Measurements from ENCODE around the gene ACADSB. TPM values are rescaled to one million over a fixed set of nuclear protein-coding genes. Genes with fewer than 3 reads are reported as not detected.

Gene ACADSB
- total RNA-seq, 1 donor from 2014 or later, result 15.0 TPM

DNA sequence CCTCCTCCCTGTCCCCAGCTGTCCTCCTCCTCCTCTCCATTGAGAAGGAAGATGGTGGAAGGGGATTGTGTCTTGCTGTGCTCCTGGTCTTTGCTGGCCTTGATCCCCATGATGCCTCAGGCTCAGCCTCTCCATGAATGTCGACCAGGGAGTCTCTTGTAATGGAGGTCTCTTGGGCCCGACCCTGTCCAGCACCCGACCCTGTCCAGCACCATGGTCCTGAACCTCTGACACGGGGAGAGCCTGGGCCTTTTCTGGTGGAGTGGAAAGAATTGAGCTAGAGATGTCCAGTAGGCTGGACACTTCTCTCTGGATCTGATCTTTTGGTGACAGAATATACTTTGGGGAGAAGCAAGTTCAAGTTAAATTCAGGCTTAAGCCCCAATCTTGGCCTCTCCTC lies 84.7 kb downstream of the ACADSB start:
- Histone ChIP-seq H3K4me2 (no peak overlapping the region), H3K79me2 (ENCODE audit: low read depth) (no peaks in the 10 kb centered on the region), H3K9me3 (ENCODE audit: low read depth) (no peaks in the 10 kb centered on the region), H3K27me3 (no peaks in the 10 kb centered on the region), H3K36me3 (no peaks in the 10 kb centered on the region), H3F3A (ENCODE audit: low read depth) (no peaks in the 10 kb centered on the region), H3K4me3 (no peak overlapping the region), H3K4me1 (no peaks in the 10 kb centered on the region), H2AFZ (replicated peaks) (no peak overlapping the region), H3K9ac (no peak overlapping the region), H3K27ac (no peak overlapping the region), H4K20me1 (ENCODE audit: low read depth) (no peaks in the 10 kb centered on the region)
- H3K9me3 Mint-ChIP-seq, result no peaks in the 10 kb centered on the region
- peaks cover 4% of the 10 kb centered on the region for H3K27me3 Mint-ChIP-seq (ENCODE audit: insufficient read depth, low read depth)
- no peaks in the 10 kb centered on the region for H3K4me1 Mint-ChIP-seq
- H3K4me3 Mint-ChIP-seq, result no peak overlapping the region
- no peak for TF ChIP-seq EZH2 (IDR thresholded peaks at IDR 0.05)
- TF ChIP-seq, protein P1, sequence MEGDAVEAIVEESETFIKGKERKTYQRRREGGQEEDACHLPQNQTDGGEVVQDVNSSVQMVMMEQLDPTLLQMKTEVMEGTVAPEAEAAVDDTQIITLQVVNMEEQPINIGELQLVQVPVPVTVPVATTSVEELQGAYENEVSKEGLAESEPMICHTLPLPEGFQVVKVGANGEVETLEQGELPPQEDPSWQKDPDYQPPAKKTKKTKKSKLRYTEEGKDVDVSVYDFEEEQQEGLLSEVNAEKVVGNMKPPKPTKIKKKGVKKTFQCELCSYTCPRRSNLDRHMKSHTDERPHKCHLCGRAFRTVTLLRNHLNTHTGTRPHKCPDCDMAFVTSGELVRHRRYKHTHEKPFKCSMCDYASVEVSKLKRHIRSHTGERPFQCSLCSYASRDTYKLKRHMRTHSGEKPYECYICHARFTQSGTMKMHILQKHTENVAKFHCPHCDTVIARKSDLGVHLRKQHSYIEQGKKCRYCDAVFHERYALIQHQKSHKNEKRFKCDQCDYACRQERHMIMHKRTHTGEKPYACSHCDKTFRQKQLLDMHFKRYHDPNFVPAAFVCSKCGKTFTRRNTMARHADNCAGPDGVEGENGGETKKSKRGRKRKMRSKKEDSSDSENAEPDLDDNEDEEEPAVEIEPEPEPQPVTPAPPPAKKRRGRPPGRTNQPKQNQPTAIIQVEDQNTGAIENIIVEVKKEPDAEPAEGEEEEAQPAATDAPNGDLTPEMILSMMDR (IDR thresholded peaks at IDR 0.05), result no peak
- TF ChIP-seq EZH2phosphoT487 (IDR thresholded peaks at IDR 0.05), result no peak
- no peaks in the 10 kb centered on the region for H3K36me3 Mint-ChIP-seq
- H3K27ac Mint-ChIP-seq, result no peak overlapping the region
- peak; percentile 21 for DNase-seq (ENCODE audit: low spot score)

DNA sequence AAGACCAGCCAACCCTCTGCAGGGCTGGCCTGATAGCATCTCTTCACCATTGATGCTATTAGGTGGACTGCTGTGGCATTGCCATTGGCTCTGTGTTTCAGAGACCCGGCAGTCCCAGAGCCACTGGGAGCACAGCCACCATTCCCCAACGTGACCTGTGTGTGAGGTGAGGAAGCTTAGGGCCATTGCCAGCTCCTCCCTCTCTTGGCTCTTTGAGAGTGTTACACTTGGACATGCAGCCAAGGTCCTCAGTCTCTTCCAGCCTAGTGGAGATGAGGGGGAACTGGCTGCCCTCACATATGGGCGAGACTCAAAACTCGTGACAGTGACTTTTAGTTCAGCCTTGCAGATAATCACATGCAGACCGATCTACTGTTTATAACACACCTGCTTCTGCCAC lies 87.6 kb downstream of the ACADSB start:
- Histone ChIP-seq H3F3A (ENCODE audit: low read depth) (no peaks in the 10 kb centered on the region), H3K9me3 (ENCODE audit: low read depth) (no peaks in the 10 kb centered on the region), H3K4me1 (no peaks in the 10 kb centered on the region), H3K4me3 (no peak overlapping the region), H3K9ac (no peak overlapping the region), H3K27me3 (no peaks in the 10 kb centered on the region), H4K20me1 (ENCODE audit: low read depth) (no peaks in the 10 kb centered on the region), H3K36me3 (no peaks in the 10 kb centered on the region), H3K27ac (no peak overlapping the region), H3K79me2 (ENCODE audit: low read depth) (no peaks in the 10 kb centered on the region), H2AFZ (replicated peaks) (no peak overlapping the region), H3K4me2 (no peak overlapping the region)
- no peak overlapping the region for H3K27ac Mint-ChIP-seq
- no peak overlapping the region for H3K4me3 Mint-ChIP-seq
- H3K9me3 Mint-ChIP-seq, result no peaks in the 10 kb centered on the region
- TF ChIP-seq, protein P1 (IDR thresholded peaks at IDR 0.05), result no peak
- no peak for TF ChIP-seq EZH2phosphoT487 (IDR thresholded peaks at IDR 0.05)
- TF ChIP-seq EZH2 (IDR thresholded peaks at IDR 0.05), result no peak
- no peaks in the 10 kb centered on the region for H3K36me3 Mint-ChIP-seq
- H3K4me1 Mint-ChIP-seq, result no peaks in the 10 kb centered on the region
- H3K27me3 Mint-ChIP-seq (ENCODE audit: insufficient read depth, low read depth), result peaks cover 8% of the 10 kb centered on the region
- no peak for DNase-seq (ENCODE audit: low spot score)

DNA sequence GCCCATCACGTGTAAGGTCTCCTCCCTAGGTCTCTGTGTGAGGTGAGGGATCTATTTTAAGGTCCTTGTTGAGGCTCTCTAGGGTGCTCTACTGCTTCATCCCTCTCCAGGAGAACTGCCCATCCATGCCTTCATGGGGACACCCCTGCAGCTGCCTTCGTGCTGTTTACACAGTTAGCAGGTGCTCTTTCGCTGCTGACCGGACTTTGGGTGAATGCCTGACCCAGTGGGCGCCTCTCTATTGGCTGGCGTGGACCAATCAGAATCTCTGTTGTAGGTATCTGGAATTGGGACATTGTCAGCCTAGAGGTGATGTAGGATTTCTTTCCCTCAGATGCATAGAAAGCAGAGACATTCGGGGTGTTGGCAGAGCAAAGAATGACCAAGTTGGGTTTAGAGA lies 88.2 kb downstream of the ACADSB start:
- DNase-seq (ENCODE audit: low spot score), result no peak
- Mint-ChIP-seq H3K36me3 (no peaks in the 10 kb centered on the region), H3K4me1 (no peaks in the 10 kb centered on the region), H3K9me3 (no peaks in the 10 kb centered on the region), H3K27ac (no peak overlapping the region), H3K4me3 (no peak overlapping the region), H3K27me3 (ENCODE audit: insufficient read depth, low read depth) (peaks cover 8% of the 10 kb centered on the region)
- H3K4me1 ChIP-seq, result no peaks in the 10 kb centered on the region
- no peaks in the 10 kb centered on the region for H3K36me3 ChIP-seq
- no peaks in the 10 kb centered on the region for H3F3A ChIP-seq (ENCODE audit: low read depth)
- H3K4me3 ChIP-seq, result no peak overlapping the region
- H3K4me2 ChIP-seq, result no peak overlapping the region
- no peaks in the 10 kb centered on the region for H3K27me3 ChIP-seq
- no peaks in the 10 kb centered on the region for H3K79me2 ChIP-seq (ENCODE audit: low read depth)
- H2AFZ ChIP-seq (replicated peaks), result no peak overlapping the region
- TF ChIP-seq EZH2phosphoT487 (IDR thresholded peaks at IDR 0.05) (no peak), EZH2 (IDR thresholded peaks at IDR 0.05) (no peak)
- TF ChIP-seq, protein P1 (IDR thresholded peaks at IDR 0.05), result no peak
- H3K9me3 ChIP-seq (ENCODE audit: low read depth), result no peaks in the 10 kb centered on the region
- no peak overlapping the region for H3K9ac ChIP-seq
- H3K27ac ChIP-seq, result no peak overlapping the region
- no peaks in the 10 kb centered on the region for H4K20me1 ChIP-seq (ENCODE audit: low read depth)

Measured in neural progenitor cell (in vitro differentiated cells).